Stomach (tissue), 4 donors: ENCODE measurements around the gene SIRT4.

Experiments used
- POLR2AphosphoS5 ChIP-seq, 3 donors: sonication (generic); formaldehyde crosslinking; IDR thresholded peaks; one replicate each; pipeline ENCODE4 v1.6.1; 2016; ENCODE audit warnings: antibody characterized with exemption in 3 of 3
- TF ChIP-seq, protein P1 (sequence below), 7 experiments: fragments of 450-650 bp in 4 of 7; fragments of 200-600 bp in 3 of 7; sonication (generic) in 3 of 7; IDR thresholded peaks; one replicate each; pipeline ENCODE4 v1.5.1; 2016 to 2019; ENCODE audit warnings: antibody characterized with exemption in 7 of 7, control low read depth in 2 of 7, mild to moderate bottlenecking in 1 of 7

- TF ChIP-seq, protein P1, sequence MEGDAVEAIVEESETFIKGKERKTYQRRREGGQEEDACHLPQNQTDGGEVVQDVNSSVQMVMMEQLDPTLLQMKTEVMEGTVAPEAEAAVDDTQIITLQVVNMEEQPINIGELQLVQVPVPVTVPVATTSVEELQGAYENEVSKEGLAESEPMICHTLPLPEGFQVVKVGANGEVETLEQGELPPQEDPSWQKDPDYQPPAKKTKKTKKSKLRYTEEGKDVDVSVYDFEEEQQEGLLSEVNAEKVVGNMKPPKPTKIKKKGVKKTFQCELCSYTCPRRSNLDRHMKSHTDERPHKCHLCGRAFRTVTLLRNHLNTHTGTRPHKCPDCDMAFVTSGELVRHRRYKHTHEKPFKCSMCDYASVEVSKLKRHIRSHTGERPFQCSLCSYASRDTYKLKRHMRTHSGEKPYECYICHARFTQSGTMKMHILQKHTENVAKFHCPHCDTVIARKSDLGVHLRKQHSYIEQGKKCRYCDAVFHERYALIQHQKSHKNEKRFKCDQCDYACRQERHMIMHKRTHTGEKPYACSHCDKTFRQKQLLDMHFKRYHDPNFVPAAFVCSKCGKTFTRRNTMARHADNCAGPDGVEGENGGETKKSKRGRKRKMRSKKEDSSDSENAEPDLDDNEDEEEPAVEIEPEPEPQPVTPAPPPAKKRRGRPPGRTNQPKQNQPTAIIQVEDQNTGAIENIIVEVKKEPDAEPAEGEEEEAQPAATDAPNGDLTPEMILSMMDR (IDR thresholded peaks at IDR 0.05) = no peak
- no peak for TF ChIP-seq POLR2AphosphoS5 (IDR thresholded peaks at IDR 0.05)
These were observed 23.7 kb upstream of the SIRT4 start for GRCh38 chr12:120278137-120279069.
